Memory B cell (primary cell): ENCODE results near the gene ZC3H12D.
A peak's percentile ranks its signal among the peaks of the same experiment; 100 is the strongest.
"Not testable (repeated sequence)": the region's sequence is repeated elsewhere in the genome, so short reads cannot be mapped to it uniquely, and the experiment has no call there.

ENCODE experiments used
- ATAC-seq: fragments of 150-1000 bp; cut with Tn5 transposase; 2 replicates; pipeline ENCODE4 v1.10.0; 2021; ENCODE audit warnings: low read depth, mild to moderate bottlenecking, moderate library complexity
- DNase-seq, 2 donors: peaks; one replicate each; pipeline ENCODE4 v3.0.0; 2022; ENCODE audit warnings: low spot score in 2 of 2
- H3K27ac Mint-ChIP-seq: one replicate; pipeline ENCODE4 v1.8.0; 2022; ENCODE audit warnings: mild to moderate bottlenecking, moderate library complexity, mixed read lengths
- H3K27me3 Mint-ChIP-seq: one replicate; pipeline ENCODE4 v1.8.0; 2022; ENCODE audit warnings: mixed read lengths
- H3K36me3 Mint-ChIP-seq: one replicate; pipeline ENCODE4 v1.8.0; 2022; ENCODE audit warnings: mild to moderate bottlenecking, mixed read lengths
- H3K4me1 Mint-ChIP-seq: one replicate; pipeline ENCODE4 v1.8.0; 2022; ENCODE audit warnings: mixed read lengths
- H3K4me3 Mint-ChIP-seq: one replicate; pipeline ENCODE4 v1.8.0; 2022; ENCODE audit warnings: mild to moderate bottlenecking, moderate library complexity, mixed read lengths
- H3K9me3 Mint-ChIP-seq: one replicate; pipeline ENCODE4 v1.8.0; 2022; ENCODE audit warnings: mixed read lengths

The ZC3H12D gene

DNA sequence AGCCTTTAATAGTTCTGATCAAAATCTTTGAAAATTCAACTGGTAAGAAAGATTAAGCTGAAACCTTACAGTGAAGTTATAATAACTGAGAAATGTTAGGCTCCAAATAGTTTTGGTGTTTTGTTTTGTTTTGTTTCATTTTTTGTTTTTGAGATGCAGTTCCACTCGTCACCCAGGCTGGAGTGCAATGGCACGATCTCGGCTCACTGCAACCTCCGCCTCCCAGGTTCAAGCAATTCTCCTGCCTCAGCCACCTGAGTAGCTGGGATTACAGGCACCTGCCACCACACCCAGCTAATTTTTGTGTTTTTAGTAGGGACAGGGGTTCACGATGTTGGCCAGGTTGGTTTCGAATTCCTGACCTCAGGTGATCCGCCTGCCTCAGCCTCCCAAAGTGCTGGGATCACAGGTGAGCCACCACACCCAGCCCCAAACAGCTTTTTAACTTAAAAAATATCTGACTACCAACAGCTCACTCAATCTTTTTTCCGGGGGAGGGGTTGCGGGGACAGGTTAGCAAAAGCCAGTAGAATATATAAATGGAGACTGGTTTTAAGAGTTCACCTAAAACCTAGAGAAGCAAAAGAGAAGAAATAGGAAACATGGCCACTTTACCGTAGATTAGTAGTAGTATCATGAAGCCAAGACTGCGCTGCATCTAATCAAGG lies 10.7 kb upstream of the ZC3H12D start:
- not testable (repeated sequence) for H3K36me3 Mint-ChIP-seq, H3K27me3 Mint-ChIP-seq, H3K9me3 Mint-ChIP-seq, DNase-seq
- peak overlapping the region; percentile 71 for H3K4me3 Mint-ChIP-seq
- peak; percentile 31 for ATAC-seq
- peaks cover 31% of the 10 kb centered on the region for H3K4me1 Mint-ChIP-seq
- H3K27ac Mint-ChIP-seq, result peak overlapping the region; percentile 94

DNA sequence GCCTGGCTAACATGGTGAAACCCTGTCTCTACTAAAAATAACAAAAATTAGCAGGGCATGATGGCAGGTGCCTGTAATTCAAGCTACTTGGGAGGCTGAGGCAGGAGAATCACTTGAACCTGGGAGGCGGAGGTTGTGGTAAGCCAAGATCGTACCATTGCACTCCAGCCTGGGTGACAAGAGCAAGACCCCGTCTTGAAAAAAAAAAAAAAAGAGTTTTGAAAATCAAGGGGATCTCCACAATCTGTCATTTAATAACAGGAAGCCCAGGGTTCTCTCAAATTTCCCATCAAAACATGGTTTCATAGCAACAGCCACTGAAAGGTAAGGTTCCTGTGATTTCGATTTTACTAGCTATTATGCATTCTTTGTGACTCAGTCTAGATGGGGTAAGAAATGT lies 10.0 kb upstream of the ZC3H12D start:
- peak; percentile 89 for ATAC-seq
- peak overlapping the region; percentile 94 for H3K27ac Mint-ChIP-seq
- H3K27me3 Mint-ChIP-seq, H3K36me3 Mint-ChIP-seq, H3K9me3 Mint-ChIP-seq: not testable (repeated sequence)
- peaks cover 35% of the 10 kb centered on the region for H3K4me1 Mint-ChIP-seq
- H3K4me3 Mint-ChIP-seq, result peak overlapping the region; percentile 71
- DNase-seq, result peak in 1 of 2 donors; percentile 62

DNA sequence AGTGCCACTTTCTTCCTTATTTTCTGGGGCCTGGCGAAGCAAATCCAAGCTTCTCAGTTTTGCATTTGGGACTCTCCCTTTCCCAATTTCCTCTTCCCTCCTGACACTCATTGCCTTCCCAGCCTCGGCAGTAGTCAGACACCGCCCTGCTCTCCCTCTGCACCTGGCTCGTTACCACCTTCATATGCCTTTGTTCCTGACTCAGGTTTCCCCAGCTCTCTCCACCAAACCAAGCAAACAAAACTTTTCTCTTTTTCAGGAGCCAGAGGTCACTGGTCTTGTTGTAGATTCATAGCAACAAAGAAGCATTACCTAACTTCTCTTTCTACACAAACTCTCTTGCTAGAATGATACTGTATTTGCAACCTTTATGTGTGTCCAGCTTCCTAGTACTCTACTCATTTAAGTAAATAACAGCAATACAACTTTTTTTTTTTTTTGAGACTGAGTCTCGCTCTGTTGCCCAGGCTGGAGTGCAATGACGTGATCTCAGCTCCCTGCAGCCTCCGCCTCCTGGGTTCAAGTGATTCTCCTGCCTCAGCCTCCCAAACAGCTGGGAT lies 9.0 kb upstream of the ZC3H12D start:
- no peak overlapping the region for H3K4me3 Mint-ChIP-seq

DNA sequence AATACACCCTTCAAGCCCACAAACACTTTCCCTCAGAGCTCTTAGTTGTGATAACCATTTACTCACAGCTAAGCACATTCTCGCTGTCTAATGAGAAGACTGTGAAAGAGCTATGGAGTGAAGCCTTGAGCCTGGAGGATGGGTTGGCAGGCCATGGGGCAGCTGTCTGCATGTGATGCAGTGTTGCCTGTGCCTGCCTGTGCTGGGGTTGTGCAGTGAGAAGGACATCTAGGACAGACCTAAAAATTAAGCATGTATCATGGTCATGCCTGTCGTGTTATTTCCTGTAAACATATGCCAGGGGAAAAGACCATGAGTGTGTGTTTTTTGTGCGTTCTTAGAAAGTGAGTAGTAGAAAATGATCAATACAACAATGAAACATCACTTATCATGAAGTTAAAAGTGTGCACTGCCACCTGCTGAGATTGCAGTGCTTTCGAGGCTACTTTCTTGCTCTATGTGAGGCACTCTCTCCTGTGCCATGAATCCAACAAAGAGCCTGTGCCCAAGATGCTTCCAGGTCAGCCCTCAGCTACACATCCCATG lies 8.1 kb upstream of the ZC3H12D start:
- H3K36me3 Mint-ChIP-seq, result no peaks in the 10 kb centered on the region
- no peaks in the 10 kb centered on the region for H3K27me3 Mint-ChIP-seq
- peak overlapping the region; percentile 94 for H3K27ac Mint-ChIP-seq
- H3K9me3 Mint-ChIP-seq, result no peaks in the 10 kb centered on the region
- DNase-seq (no peak), ATAC-seq (no peak)
- no peak overlapping the region for H3K4me3 Mint-ChIP-seq
- peaks cover 45% of the 10 kb centered on the region for H3K4me1 Mint-ChIP-seq

More for the DNA sequence above, 9.0 kb upstream of the ZC3H12D start:
- peaks cover 41% of the 10 kb centered on the region for H3K4me1 Mint-ChIP-seq
- peak overlapping the region; percentile 94 for H3K27ac Mint-ChIP-seq
- H3K9me3 Mint-ChIP-seq, result no peaks in the 10 kb centered on the region
- H3K36me3 Mint-ChIP-seq, result no peaks in the 10 kb centered on the region
- no peaks in the 10 kb centered on the region for H3K27me3 Mint-ChIP-seq
- no peak for ATAC-seq
- DNase-seq, result no peak

DNA sequence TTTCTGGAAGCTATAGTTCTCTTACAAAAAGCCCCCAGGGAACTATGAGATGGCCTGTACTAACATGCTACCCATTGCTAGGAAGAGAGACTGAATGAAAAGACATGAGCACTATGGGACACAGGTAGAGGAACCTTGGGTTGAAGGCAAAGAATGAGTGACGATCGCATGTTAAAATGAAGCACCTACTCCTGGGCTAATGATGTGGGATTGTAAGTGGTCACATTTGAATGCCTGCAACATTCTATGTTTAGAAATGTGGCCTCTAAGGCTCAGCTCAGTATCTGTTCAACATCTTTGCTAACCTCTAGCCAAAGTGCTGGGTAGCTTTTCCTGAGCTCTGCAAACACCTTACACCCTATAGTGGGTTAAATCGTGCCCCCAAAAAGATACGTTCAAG lies 5.2 kb upstream of the ZC3H12D start:
- Mint-ChIP-seq H3K9me3 (no peaks in the 10 kb centered on the region), H3K4me3 (no peak overlapping the region), H3K36me3 (no peaks in the 10 kb centered on the region), H3K4me1 (peaks cover 50% of the 10 kb centered on the region), H3K27me3 (no peaks in the 10 kb centered on the region), H3K27ac (peak overlapping the region; percentile 92)
- ATAC-seq (no peak), DNase-seq (no peak)

DNA sequence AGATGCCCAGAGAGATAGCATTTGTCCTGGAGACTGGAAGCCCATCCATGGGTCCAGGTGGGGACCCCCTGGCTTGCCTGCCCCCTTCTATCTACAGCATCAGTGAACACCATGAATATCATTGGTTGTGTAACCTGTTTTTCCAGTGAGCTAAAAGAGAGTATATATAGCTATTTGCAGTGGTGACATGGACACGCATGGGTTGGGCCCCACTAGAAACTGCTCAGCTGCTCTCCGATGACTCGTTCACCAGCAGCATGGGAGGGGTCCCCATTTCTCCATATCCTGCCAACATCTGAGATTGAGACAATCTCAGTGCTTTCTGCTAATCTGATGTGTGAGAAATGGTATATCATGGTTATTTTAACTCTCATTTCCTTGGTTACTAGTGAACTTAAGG lies 4.0 kb upstream of the ZC3H12D start:
- no peaks in the 10 kb centered on the region for H3K9me3 Mint-ChIP-seq
- H3K4me1 Mint-ChIP-seq, result peaks cover 46% of the 10 kb centered on the region
- peaks cover 2% of the 10 kb centered on the region for H3K36me3 Mint-ChIP-seq
- peak overlapping the region; percentile 47 for H3K4me3 Mint-ChIP-seq
- H3K27me3 Mint-ChIP-seq, result no peaks in the 10 kb centered on the region
- no peak for DNase-seq
- ATAC-seq, result peak; percentile 22
- H3K27ac Mint-ChIP-seq, result peak overlapping the region; percentile 92

DNA sequence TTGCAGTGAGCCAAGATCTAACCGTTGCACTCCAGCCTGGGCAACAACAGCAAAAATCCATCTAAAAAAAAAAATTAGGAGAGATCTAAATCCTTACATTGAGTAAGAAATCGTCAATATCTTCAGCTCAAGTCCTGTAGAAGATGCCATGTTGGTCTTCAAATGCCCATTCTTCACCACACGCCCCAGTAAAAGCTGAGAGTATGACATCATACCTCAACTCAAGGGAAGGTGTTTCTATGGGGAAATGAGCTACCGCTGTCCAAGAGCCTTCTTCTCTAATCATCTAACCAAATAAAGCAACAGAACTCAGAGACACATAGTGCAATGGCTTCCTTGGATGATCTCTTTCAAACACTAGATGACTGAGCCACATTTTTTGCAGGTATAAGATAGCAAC lies 2.5 kb upstream of the ZC3H12D start:
- no peaks in the 10 kb centered on the region for H3K9me3 Mint-ChIP-seq
- ATAC-seq (no peak), DNase-seq (no peak)
- H3K27me3 Mint-ChIP-seq, result no peaks in the 10 kb centered on the region
- H3K4me1 Mint-ChIP-seq, result peaks cover 41% of the 10 kb centered on the region
- H3K27ac Mint-ChIP-seq, result peak overlapping the region; percentile 92
- no peak overlapping the region for H3K4me3 Mint-ChIP-seq
- peaks cover 2% of the 10 kb centered on the region for H3K36me3 Mint-ChIP-seq

DNA sequence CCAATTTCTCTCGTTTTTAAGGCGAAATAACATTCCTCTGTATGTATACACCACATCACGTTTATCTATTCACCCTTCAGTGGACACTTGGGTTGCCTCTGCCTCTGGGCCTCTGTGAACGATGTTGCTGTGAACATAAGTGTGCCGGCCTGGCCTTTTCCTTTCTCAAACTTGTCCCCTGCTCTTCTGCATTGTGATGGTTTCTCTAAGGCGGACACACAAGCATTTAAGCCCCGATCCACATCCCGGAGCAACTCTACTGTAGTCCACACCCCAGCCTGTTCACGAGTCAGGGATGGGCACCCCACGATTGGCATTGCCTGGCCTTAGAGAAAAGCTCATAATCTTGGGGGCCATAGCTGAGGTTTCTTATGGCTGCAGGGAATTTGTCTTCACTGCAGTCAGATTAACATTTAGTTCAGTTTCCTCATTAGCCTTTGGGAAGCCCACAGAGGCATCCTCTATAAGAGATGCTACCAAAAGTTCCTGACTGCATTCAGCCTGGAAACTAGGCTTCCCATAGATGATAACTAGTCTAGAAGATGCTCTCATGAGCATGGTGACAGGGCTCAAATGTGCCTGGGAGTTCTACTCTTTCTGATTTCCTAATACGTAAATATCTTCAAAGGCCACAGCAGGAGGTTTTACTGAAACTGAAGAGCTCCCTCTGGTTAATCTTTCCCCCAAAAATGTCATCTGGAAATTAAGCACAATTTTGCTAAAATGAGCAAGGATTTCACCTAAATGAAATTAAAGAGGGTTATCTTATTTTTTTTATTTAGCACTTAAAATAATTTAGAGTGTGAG lies 762 bp downstream of the ZC3H12D start:
- no peaks in the 10 kb centered on the region for H3K27me3 Mint-ChIP-seq
- H3K36me3 Mint-ChIP-seq, result peaks cover 14% of the 10 kb centered on the region
- H3K4me1 Mint-ChIP-seq, result peaks cover 54% of the 10 kb centered on the region

DNA sequence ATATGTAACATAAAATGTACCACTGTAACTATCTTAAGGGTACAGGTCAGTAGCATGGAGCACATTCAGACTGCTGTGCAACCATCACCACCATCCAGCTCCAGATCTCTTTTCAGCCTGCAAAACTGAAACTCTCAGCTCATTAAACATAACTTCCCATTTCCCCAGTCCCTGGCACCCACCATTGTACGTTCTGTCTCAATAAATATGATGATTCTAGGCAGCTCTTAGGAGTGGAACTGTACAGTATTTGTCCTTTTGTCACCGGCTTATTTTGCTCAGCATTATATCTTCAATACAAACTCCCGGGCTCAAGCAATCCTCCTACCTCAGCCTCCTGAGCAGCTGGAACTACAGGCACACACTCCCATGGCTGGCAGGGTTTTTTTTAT lies 1.5 kb downstream of the ZC3H12D start:
- H3K4me1 Mint-ChIP-seq, result peaks cover 54% of the 10 kb centered on the region
- DNase-seq (no peak), ATAC-seq (peak; percentile 14)
- H3K36me3 Mint-ChIP-seq, result peaks cover 17% of the 10 kb centered on the region
- no peaks in the 10 kb centered on the region for H3K9me3 Mint-ChIP-seq
- H3K27me3 Mint-ChIP-seq, result no peaks in the 10 kb centered on the region
- H3K27ac Mint-ChIP-seq, result peak overlapping the region; percentile 100
- peak overlapping the region; percentile 94 for H3K4me3 Mint-ChIP-seq

More for the DNA sequence above, 762 bp downstream of the ZC3H12D start:
- ATAC-seq (no peak), DNase-seq (no peak)
- H3K27ac Mint-ChIP-seq, result peak overlapping the region; percentile 100
- peak overlapping the region; percentile 94 for H3K4me3 Mint-ChIP-seq
- H3K9me3 Mint-ChIP-seq, result no peaks in the 10 kb centered on the region

DNA sequence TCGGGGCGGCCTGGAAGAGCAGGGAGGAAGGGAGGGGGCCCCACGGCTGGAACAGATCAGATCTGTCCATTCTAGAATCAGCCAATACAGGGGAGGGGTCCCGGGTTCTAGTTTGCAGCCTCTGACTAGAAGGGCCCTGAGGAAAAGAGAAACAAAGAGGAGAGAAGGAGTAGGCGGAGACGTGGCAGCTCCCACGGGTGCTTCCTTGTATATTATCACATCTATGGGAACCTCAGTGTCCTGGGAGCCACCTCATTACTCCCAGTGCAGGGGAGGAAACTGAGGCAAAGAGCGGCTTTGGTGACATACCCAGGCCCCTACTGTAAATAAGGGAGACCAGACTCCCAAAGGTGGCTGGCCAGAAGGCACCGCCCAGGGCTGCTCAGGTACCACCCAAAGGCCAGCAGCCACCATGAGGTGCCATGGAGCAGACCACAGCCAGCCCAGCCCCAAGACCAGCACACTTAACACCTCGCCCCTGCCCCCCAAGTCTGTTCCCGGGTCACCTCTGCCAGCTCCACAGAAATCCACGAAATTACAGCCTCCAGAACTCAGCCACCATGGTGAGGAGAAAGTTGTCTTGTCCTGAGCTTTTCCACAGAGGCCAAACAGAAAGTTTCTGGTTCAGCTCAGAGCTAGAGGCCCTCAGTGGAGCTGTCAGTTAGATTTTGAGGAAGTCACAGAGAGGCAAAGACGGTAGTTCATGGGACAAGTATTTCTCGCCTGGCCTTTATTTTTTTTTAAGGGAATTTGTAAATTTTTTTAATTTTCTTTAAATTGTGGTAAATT lies 2.1 kb downstream of the ZC3H12D start:
- H3K9me3 Mint-ChIP-seq, result no peaks in the 10 kb centered on the region
- H3K27ac Mint-ChIP-seq, result peak overlapping the region; percentile 100
- peaks cover 17% of the 10 kb centered on the region for H3K36me3 Mint-ChIP-seq
- H3K4me3 Mint-ChIP-seq, result peak overlapping the region; percentile 94
- no peaks in the 10 kb centered on the region for H3K27me3 Mint-ChIP-seq
- H3K4me1 Mint-ChIP-seq, result peaks cover 58% of the 10 kb centered on the region
- peak; percentile 10 for ATAC-seq
- DNase-seq, result no peak

DNA sequence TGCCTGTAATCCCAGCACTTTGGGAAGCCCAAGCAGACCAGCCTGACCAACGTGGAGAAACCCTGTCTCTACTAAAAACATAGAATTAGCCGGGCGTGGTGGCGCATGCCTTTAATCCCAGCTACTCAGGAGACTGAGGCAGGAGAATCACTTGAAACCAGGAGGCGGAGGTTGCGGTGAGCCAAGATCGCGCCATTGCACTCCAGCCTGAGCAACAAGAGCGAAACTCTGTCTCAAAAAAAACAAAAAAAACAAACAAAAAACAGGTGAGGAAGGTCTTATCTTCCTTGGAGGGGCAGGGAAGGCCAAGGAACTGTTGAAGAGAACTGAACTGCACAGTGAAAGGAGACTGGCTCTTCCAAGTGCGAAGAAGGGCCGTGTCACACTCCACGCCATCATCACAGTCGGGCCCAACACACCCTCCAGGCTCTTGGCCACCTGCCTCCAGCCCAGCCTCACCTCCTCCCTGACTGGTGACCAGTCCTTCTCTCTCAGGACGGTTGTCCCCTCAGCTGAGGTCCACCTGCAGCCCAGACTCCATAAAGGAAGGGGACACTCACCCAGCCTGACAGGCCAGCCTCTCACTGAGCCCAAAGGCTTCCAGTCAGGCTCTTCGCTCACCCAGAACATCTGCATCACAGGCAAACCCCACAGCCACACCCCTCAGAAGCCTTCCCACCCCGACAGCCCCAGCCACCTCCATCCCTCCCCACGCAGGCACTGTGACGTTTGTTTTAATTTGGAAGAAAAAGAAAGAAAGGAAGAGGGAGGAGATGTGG lies 4.1 kb downstream of the ZC3H12D start:
- no peaks in the 10 kb centered on the region for H3K9me3 Mint-ChIP-seq
- ATAC-seq, result peak; percentile 28
- peaks cover 67% of the 10 kb centered on the region for H3K4me1 Mint-ChIP-seq
- peaks cover 23% of the 10 kb centered on the region for H3K36me3 Mint-ChIP-seq
- no peaks in the 10 kb centered on the region for H3K27me3 Mint-ChIP-seq
- H3K27ac Mint-ChIP-seq, result peak overlapping the region; percentile 100
- no peak for DNase-seq
- H3K4me3 Mint-ChIP-seq, result peak overlapping the region; percentile 94

DNA sequence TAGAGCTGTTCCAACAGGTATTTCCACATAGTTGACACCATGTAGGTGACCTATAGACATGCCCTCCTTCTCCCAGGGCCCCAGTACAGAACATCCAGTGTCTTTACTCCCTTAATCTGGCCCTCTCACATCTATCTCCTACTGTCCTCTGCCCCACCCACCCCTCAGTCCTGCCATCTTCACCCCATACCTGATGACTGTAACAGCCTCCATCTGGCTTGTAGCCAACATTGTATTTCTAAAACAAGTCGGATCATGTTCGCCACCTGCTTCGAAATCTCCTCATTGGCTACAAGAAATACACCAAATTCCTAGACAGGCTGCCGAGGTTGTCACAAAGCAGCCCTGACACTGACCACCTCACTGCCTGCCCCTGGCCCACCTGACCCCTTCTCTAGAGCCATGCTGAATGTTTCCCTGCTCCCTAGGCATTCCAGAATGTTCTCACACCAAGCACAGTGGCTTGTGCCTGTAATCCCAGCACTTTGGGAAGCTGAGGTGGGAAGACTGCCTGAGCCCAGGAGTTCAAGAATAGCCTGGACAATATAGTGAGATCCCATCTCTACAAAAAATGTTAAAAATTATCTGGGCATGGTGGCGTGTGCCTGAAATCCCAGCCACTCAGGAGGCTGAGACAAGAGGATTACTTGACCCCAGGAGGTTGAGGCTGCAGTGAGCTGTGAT lies 6.0 kb downstream of the ZC3H12D start:
- H3K9me3 Mint-ChIP-seq, result no peaks in the 10 kb centered on the region
- DNase-seq (no peak), ATAC-seq (no peak)
- H3K36me3 Mint-ChIP-seq, result peaks cover 24% of the 10 kb centered on the region
- H3K4me3 Mint-ChIP-seq, result peak overlapping the region; percentile 58
- H3K27me3 Mint-ChIP-seq, result no peaks in the 10 kb centered on the region
- H3K4me1 Mint-ChIP-seq, result peaks cover 69% of the 10 kb centered on the region
- H3K27ac Mint-ChIP-seq, result peak overlapping the region; percentile 100
